ENCODE measurements around the gene PLXNA1. TPM values are rescaled to one million over a fixed set of nuclear protein-coding genes. Genes with fewer than 3 reads are reported as not detected.

The PLXNA1 gene
- total RNA-seq, 1 experiment from 2014 or later, result 30.3 TPM

Other genes with a start within 250 kb of the PLXNA1 start
- not detected for gene PRR23E, start 210.0 kb downstream of the PLXNA1 start, total RNA-seq (2021; ENCODE audit: unreplicated experiment)